GM12864 (cell line): ENCODE results near the gene SLC45A1.
"Not testable (repeated sequence)": the region's sequence is repeated elsewhere in the genome, so short reads cannot be mapped to it uniquely, and the experiment has no call there.

Experiments
- DNase-seq: peaks from one replicate; pipeline ENCODE4 v3.0.0-alpha.2; 2011; ENCODE audit warnings: low read depth
- H3K4me3 ChIP-seq: 2 replicates; pipeline ENCODE4 v1.5.1; 2011; ENCODE audit warnings: mild to moderate bottlenecking, low read depth, low read length, control low read depth
- TF ChIP-seq, protein P1 (sequence below): IDR thresholded peaks from 2 replicates; pipeline ENCODE4 v1.5.1; 2011; ENCODE audit warnings: low read depth, mild to moderate bottlenecking, moderate library complexity, low read length, control low read depth, inconsistent platforms; ENCODE audit errors: missing control alignments

SLC45A1 gene

DNA sequence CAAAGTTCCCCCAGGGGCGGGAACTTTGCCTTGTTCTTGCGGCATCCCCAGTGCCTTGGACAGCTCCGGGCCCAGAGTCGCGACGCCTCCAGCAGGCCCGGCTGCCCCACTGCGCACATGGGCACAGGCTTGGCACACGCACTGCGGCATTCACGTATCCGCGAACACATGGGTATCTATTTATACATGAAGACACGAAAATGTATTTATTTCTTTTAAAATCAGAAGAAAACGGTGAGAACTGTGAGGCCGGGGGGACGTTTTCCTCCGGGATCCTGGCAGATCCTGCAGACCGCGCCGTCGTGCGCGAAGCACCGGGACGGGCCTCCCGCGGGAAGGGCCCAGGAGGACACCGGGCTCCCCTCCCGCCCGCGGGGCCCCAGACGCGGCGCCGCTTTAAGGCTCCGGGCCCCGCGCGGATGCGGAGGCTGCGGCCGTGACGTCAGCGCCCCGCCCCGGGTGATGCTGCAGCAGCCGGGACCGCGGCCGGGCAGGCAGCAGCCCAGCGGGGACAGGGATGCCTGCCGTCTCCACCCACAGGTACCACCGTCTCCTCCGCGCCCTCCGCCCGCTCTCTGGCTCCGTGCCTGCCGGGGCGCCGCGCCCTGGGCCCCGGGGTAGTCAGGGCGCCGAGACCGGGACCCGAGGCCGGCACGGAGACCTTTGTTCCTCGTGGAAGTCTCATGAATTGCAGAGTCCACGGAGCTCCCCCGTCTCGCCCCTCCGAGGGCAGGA is at the start of gene SLC45A1:
SLC45A1 (plus strand) TSS at position 468 of the 735 bp plus-strand sequence. CDS start 6,216 bp downstream, outside the sequence.
- DNase-seq = no peak
- peak within 1 kb of the TSS; percentile 55 for H3K4me3 ChIP-seq
- TF ChIP-seq, protein P1, sequence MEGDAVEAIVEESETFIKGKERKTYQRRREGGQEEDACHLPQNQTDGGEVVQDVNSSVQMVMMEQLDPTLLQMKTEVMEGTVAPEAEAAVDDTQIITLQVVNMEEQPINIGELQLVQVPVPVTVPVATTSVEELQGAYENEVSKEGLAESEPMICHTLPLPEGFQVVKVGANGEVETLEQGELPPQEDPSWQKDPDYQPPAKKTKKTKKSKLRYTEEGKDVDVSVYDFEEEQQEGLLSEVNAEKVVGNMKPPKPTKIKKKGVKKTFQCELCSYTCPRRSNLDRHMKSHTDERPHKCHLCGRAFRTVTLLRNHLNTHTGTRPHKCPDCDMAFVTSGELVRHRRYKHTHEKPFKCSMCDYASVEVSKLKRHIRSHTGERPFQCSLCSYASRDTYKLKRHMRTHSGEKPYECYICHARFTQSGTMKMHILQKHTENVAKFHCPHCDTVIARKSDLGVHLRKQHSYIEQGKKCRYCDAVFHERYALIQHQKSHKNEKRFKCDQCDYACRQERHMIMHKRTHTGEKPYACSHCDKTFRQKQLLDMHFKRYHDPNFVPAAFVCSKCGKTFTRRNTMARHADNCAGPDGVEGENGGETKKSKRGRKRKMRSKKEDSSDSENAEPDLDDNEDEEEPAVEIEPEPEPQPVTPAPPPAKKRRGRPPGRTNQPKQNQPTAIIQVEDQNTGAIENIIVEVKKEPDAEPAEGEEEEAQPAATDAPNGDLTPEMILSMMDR = no peak

DNA sequence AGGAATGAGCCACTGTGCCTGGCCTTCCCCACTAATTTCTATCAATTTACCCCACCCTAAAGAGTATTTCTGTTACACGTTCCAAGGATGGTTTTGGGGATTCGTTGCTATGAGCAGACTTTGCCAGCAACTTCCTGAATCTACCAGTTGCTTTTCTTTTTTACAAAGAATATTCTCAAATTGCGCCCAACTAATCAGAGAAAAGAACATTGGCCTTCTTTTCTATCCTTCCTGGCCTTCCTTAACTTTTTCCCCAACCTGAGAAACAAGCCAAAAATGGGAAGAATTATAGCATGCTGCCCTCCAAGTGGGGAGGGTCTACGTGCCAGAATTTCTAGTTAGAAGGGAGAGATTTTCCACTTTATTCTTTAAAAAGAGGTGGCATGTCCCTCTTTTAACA is 44.9 kb upstream of the SLC45A1 start:
- no peak for DNase-seq
- H3K4me3 ChIP-seq = no peak overlapping the region
- TF ChIP-seq, protein P1 = no peak

DNA sequence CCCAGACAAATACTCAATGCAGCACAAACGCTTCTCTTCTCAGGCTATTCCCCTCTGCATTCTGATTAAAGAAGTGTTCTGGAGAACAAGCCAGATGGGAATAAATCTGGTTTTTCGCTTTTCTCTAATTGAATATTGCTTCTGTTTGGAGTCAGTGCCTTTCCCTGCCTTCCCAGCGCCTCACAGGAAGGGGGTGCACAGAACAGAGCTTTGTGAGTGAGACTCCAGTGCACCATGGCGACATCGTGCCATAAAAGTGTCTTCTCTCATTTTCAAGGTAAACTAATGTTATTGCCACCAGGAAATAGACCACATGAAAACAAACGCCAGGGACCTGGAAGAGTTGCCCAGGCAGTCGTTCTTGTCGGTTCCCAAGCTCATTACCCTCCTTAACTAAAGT is 43.6 kb upstream of the SLC45A1 start:
- TF ChIP-seq, protein P1 = no peak
- no peak overlapping the region for H3K4me3 ChIP-seq
- no peak for DNase-seq

DNA sequence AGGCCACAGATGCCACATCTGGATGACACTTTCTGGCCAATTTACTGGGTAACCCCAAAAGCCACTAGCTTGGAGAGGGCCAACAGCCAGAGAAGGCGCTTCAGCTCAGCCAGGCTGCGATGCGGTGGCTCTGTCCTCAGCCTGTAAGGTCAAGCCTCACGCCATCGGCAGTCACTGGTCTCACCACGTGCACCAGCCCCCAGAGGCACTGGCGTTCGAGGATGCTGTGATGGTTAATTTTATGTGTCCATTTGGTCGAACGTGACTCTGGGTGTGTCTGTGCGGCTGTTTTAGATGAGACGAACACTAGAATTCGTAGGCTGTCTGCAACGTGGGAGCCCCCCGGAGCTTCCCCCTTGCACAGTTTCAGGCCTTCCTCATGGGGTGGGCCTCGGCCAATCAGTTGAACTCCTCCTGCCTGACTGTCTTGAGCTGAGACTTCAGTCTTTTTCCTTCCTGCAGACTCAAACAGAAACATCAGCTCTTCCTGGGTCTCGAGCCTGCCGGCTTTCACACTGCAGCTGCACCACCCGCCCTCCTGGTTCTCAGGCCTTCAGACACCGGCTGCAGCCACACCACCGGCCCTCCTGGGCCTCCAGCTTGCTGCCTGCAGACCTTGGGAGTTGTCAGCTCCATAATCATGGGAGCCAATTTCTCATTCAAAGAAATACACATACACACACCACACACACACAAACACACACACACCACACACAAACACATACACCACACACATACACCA is 41.6 kb upstream of the SLC45A1 start:
- TF ChIP-seq, protein P1 = no peak
- H3K4me3 ChIP-seq = no peak overlapping the region
- DNase-seq = peak; percentile 54

GRCh38 chr1:8276932-8277331 is 41.0 kb upstream of the SLC45A1 start:
- H3K4me3 ChIP-seq = no peak overlapping the region
- DNase-seq = no peak
- TF ChIP-seq, protein P1 = no peak

DNA sequence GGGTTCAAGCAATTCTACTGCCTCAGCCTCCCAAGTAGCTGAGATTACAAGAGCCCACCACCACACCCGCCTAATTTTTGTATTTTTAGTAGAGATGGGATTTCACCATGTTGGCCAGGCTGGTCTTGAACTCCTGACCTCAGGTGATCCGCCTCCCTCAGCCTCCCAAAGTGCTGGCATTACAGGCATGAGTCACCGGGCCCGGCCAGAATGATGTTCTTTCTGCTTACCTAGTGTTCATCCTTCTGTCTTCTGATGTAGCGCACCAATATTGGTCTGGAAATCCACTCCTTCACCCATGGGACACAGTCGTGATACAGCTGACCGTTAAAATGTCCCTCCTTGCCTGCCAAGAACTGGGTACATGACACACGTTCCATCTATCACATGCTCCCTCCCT is 39.2 kb upstream of the SLC45A1 start:
- not testable (repeated sequence) for H3K4me3 ChIP-seq, DNase-seq

DNA sequence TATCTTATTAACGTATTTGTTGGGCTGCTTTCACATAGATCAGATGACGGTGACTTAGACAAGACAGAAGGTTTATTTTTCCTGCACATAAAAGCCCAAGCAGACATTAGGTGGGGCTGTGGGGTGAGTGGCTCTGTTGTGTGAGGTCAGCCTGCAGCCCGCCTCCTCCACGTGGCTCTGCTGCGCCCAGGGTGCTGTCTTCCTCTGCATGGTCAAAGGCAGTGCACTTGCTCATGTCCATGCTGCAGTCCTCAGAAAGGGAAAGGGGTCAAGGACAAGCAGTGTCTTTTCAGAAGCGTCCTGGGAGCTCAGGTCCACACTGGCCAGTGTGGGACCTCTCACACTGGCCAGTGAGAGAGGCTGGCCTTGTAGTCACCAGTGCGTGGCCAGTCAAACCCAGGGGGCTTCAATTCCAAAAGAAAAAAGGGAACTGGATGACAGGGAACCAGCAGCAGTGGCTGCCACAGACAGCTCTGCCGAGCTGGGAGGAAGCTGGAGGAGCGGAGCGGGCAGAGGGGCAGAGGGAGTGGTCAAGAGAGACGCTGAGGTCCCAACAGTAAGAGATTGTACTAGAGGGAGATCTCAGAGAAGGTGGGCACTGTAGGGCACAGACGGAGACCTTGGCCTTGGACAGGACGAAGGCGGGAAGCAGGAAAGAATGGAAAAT is 35.9 kb upstream of the SLC45A1 start:
- no peak overlapping the region for H3K4me3 ChIP-seq
- DNase-seq = no peak
- TF ChIP-seq, protein P1 = no peak
